ENCODE measurements around the gene KCNIP1. TPM values are rescaled to one million over a fixed set of nuclear protein-coding genes. Genes with fewer than 3 reads are reported as not detected.

The KCNIP1 gene
- total and polyA plus RNA-seq, 4 donors = 0.13 to 1.8 (median 0.72) TPM

DNA sequence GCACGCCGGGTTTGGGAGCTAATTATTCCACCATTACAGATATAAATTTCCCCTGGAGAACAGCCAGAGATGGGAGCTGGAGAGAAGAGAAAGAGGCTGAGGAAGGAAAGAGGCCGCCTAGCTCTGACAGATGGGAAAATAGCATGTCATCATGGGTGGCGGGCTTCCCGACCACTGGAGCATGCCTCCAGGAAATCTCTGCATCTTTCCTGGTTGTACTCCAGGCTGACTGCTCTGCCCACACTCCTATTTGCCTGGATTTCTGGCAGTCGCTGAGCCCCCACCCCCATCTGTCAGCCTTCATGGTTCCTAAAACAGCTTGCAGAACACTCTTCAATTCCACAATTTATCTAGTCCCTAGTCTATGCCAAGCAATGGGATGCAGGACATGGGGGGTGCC lies 265.4 kb downstream of the KCNIP1 start:
- Histone ChIP-seq H3K9me3 (ENCODE audit: control insufficient read depth in 4 of 4, insufficient read depth in 3 of 4, low read length in 3 of 4) (no peaks in the 10 kb centered on the region), H3K27me3 (ENCODE audit: control insufficient read depth in 3 of 3, insufficient read depth in 3 of 3, low read length in 2 of 3) (peaks cover 0 to 3% (median 0%) of the 10 kb centered on the region in 3 donors), H3K27ac (ENCODE audit: low read depth in 1 of 2, low read length in 1 of 2) (no peak overlapping the region), H3K4me1 (ENCODE audit: control insufficient read depth in 5 of 5, insufficient read depth in 5 of 5, low read length in 5 of 5) (no peaks in the 10 kb centered on the region), H3K36me3 (ENCODE audit: control insufficient read depth in 4 of 4, insufficient read depth in 4 of 4, low read length in 4 of 4) (no peaks in the 10 kb centered on the region), H3K9ac (ENCODE audit: insufficient read depth in 1 of 2, low read length in 2 of 2) (no peak overlapping the region), H3K4me3 (no peak overlapping the region)
- DNase-seq = no peak
- no peak for ATAC-seq (ENCODE audit: insufficient read depth, low FRiP score)
- TF ChIP-seq, protein P1, sequence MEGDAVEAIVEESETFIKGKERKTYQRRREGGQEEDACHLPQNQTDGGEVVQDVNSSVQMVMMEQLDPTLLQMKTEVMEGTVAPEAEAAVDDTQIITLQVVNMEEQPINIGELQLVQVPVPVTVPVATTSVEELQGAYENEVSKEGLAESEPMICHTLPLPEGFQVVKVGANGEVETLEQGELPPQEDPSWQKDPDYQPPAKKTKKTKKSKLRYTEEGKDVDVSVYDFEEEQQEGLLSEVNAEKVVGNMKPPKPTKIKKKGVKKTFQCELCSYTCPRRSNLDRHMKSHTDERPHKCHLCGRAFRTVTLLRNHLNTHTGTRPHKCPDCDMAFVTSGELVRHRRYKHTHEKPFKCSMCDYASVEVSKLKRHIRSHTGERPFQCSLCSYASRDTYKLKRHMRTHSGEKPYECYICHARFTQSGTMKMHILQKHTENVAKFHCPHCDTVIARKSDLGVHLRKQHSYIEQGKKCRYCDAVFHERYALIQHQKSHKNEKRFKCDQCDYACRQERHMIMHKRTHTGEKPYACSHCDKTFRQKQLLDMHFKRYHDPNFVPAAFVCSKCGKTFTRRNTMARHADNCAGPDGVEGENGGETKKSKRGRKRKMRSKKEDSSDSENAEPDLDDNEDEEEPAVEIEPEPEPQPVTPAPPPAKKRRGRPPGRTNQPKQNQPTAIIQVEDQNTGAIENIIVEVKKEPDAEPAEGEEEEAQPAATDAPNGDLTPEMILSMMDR (IDR thresholded peaks at IDR 0.05; ENCODE audit: control extremely low read depth, extremely low read depth) = no peak
- 51 to 60% methylated on average over 6 of the region's 6 CpGs for WGBS, 2 donors

DNA sequence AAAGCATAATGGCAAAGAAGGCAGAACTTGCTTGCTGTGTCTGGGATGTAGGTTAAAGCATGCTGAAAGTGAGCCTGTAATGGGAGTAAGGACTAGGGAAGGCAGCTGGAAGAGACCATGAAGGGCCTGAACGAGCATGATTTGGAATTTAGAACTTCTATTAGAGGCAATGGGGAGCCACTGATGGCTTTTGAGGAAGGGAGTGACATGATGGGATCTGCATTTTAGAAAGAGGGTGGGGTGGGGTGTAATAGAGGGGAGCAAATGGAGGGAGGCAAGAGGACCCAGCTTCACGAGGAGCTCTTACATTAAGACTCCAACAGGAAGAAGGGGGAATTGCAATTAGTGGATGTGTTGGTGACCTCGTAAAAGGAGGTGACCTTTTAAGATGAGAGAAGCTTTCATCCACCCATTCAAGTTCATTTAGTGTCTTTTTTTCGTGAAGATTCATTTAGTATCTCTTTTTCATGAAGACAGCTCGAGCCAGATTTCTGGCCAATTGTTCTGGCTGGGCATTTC lies 266.1 kb downstream of the KCNIP1 start:
- Histone ChIP-seq H3K9me3 (ENCODE audit: control insufficient read depth in 4 of 4, insufficient read depth in 3 of 4, low read length in 3 of 4) (no peaks in the 10 kb centered on the region), H3K4me1 (ENCODE audit: control insufficient read depth in 5 of 5, insufficient read depth in 5 of 5, low read length in 5 of 5) (no peaks in the 10 kb centered on the region), H3K36me3 (ENCODE audit: control insufficient read depth in 4 of 4, insufficient read depth in 4 of 4, low read length in 4 of 4) (no peaks in the 10 kb centered on the region), H3K27me3 (ENCODE audit: control insufficient read depth in 3 of 3, insufficient read depth in 3 of 3, low read length in 2 of 3) (peaks cover 0 to 3% (median 0%) of the 10 kb centered on the region in 3 donors), H3K27ac (ENCODE audit: low read depth in 1 of 2, low read length in 1 of 2) (no peak overlapping the region), H3K9ac (ENCODE audit: insufficient read depth in 1 of 2, low read length in 2 of 2) (no peak overlapping the region), H3K4me3 (no peak overlapping the region)
- 89 to 93% methylated on average over 5 of the region's 5 CpGs for WGBS, 2 donors
- DNase-seq (no peak), ATAC-seq (ENCODE audit: insufficient read depth, low FRiP score) (no peak)
- TF ChIP-seq, protein P1 (IDR thresholded peaks at IDR 0.05; ENCODE audit: control extremely low read depth, extremely low read depth) = no peak

GRCh38 chr5:170771496-170771895 lies 267.7 kb downstream of the KCNIP1 start:
- ATAC-seq (ENCODE audit: insufficient read depth, low FRiP score) (no peak), DNase-seq (no peak)
- Histone ChIP-seq H3K36me3 (ENCODE audit: control insufficient read depth in 4 of 4, insufficient read depth in 4 of 4, low read length in 4 of 4) (no peaks in the 10 kb centered on the region), H3K4me3 (no peak overlapping the region), H3K27ac (ENCODE audit: low read depth in 1 of 2, low read length in 1 of 2) (no peak overlapping the region), H3K27me3 (ENCODE audit: control insufficient read depth in 3 of 3, insufficient read depth in 3 of 3, low read length in 2 of 3) (peaks cover 0 to 3% (median 0%) of the 10 kb centered on the region in 3 donors), H3K4me1 (ENCODE audit: control insufficient read depth in 5 of 5, insufficient read depth in 5 of 5, low read length in 5 of 5) (no peaks in the 10 kb centered on the region), H3K9ac (ENCODE audit: insufficient read depth in 1 of 2, low read length in 2 of 2) (no peak overlapping the region), H3K9me3 (ENCODE audit: control insufficient read depth in 4 of 4, insufficient read depth in 3 of 4, low read length in 3 of 4) (no peaks in the 10 kb centered on the region)
- TF ChIP-seq, protein P1 (IDR thresholded peaks at IDR 0.05; ENCODE audit: control extremely low read depth, extremely low read depth) = no peak
- WGBS, 2 donors = 91 to 93% methylated on average over 15 of the region's 15 CpGs

Data from lung (tissue), 12 donors.